H7 (cell line): Measurements from ENCODE around the gene PLA2G2C. TPM values are rescaled to one million over a fixed set of nuclear protein-coding genes. Genes with fewer than 3 reads are reported as not detected.
"Not testable (repeated sequence)": the region's sequence is repeated elsewhere in the genome, so short reads cannot be mapped to it uniquely, and the experiment has no call there.

Experiments used
- DNase-seq: peaks from one replicate; pipeline ENCODE4 v3.0.0; 2012
- H3K27me3 ChIP-seq: 2 replicates; pipeline ENCODE4 v1.6.0; 2011; ENCODE audit warnings: mild to moderate bottlenecking, low read length; ENCODE audit not compliant: control insufficient read depth, insufficient read depth
- H3K36me3 ChIP-seq: replicated peaks from 2 replicates; pipeline ENCODE4 v1.5.1; 2011; ENCODE audit warnings: low read length; ENCODE audit not compliant: control insufficient read depth, insufficient read depth
- H3K4me3 ChIP-seq: 2 replicates; pipeline ENCODE4 v1.5.1; 2011; ENCODE audit warnings: low read depth, mild to moderate bottlenecking, control low read depth, low read length, moderate library complexity; ENCODE audit not compliant: insufficient read depth
- total RNA-seq: library from RNA; depleted of rRNA; stranded (reverse); fragments of >200 nt; shearing (Covaris generic); gene quantifications from 2 replicates; pipeline ENCODE4 v1.2.3, GENCODE V29; 2014

Gene PLA2G2C
- total RNA-seq, 1 experiment from 2014 or later = not detected

DNA sequence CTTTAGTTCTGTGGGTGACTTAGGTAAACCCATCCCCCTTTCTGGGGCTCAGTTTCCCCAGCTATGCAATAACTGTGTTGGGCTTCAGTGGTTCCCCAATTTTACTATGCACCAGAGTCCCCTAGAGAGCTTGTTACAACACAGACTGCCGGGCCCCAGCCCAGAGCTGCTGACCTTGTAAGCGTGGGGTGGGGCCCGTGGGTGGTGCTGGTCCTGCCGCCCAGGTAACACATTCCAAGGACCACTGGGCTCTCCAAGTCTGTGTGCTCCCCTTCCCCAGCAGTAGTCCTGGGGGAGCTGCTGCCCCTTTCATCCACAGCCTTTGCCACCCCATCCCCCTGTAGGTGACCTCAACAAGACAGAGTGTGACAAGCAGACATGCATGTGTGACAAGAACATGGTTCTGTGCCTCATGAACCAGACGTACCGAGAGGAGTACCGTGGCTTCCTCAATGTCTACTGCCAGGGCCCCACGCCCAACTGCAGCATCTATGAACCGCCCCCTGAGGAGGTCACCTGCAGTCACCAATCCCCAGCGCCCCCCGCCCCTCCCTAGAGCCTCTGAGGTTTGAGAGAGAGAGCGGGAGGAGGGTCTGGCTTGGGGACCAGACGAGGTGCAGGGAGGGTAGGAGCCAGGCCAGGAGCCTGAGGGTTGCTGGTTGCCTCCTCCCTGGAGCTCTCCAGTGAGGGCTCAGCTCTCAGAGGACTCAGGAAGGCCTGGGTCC is 38.3 kb downstream of the PLA2G2C start:
- no peaks in the 10 kb centered on the region for H3K36me3 ChIP-seq
- H3K4me3 ChIP-seq = no peak overlapping the region
- no peaks in the 10 kb centered on the region for H3K27me3 ChIP-seq
- DNase-seq = peak; percentile 43

DNA sequence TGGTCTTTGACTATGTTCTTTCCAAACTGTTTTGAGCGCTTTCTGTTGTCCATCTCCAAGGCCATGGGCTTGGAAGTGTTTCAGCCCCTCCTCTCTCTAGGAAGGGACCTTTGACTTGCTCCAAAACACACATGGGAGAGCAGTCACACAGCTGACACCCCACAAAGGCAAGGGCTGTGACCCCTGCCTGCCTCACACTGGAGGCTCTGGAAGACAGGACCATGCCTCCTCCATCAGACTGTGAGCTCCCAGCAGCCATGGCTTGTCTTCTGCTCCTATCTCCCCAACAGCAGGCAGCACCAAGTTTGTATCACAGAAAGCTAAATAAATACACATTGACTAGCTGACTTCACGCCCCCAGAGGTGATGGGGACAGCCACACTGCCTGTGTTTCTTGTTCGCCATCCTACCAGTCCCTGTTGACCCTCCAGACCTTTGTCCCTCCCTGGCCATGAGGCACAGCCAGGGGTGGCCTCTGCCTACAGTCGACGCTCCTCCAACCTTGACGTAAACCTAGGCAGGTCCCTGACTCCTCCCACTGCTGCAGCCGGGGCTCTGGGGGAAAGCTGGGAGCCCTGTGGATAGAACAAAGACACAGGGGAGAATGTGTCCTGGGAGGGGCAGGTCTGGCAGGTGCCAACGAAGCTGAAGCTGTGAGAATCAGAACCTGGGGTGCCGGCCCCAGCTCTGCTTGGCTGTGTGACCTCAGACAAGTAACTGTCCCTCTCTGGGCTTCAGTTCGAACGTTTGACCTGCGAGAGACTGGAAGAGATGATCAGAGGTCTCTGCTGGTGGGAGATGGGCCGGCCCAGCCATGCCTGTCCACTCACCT is 42.4 kb downstream of the PLA2G2C start:
- DNase-seq = peak; percentile 30
- no peaks in the 10 kb centered on the region for H3K27me3 ChIP-seq
- no peak overlapping the region for H3K4me3 ChIP-seq
- H3K36me3 ChIP-seq = no peaks in the 10 kb centered on the region

DNA sequence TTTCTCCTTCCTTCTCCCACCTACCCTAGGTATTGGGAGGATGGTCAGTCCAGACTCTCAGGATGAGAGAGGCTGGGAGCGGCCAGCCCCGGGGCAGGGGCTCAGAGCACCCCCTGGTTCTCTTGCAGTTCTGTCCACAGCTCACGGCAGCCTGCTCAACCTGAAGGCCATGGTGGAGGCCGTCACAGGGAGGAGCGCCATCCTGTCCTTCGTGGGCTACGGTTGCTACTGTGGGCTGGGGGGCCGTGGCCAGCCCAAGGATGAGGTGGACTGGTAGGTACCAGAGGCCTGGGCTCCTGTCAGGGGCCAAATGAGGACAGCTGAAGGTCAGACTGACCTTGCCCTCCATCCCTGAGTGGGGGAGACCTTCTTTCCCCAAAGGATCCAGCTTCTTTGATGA is 43.0 kb downstream of the PLA2G2C start:
- Histone ChIP-seq H3K27me3 (no peaks in the 10 kb centered on the region), H3K4me3 (no peak overlapping the region), H3K36me3 (no peaks in the 10 kb centered on the region)
- no peak for DNase-seq

DNA sequence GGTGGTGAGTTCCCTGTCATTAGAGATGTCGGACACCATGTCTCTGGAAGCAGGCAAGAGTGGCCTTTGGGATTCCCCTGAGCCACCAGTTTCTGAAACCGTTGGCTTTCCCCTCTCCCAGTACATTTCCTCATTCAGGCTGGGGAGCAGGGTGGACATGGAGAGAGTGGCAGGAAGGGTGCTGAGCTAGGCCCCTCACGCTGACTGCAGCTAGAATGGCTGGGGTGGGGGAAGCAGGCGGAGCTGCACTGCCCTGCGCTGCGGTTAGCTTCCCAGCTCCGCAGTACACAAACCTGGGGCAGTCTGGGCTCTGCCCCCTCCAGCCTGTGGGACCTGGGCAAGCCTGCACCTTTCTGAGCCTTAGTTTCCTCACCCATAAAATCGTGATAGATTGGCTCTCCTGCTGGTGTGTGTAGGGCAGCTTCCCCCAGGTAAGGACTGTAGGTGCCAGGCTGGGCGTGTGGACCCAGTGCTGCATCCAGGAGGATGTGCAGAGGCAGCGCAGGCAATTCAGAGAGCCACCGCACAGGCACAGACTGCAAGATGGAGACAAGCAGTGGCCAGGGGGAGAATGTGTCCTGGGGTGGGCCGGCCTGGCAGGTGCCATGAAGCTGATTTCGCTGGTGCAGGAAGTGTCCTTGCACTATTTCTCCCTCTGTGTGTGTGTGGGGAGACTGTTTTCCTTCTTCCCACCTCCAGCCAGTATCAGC is 44.2 kb downstream of the PLA2G2C start:
- DNase-seq = peak; percentile 39
- Histone ChIP-seq H3K36me3 (no peaks in the 10 kb centered on the region), H3K27me3 (no peaks in the 10 kb centered on the region), H3K4me3 (no peak overlapping the region)

DNA sequence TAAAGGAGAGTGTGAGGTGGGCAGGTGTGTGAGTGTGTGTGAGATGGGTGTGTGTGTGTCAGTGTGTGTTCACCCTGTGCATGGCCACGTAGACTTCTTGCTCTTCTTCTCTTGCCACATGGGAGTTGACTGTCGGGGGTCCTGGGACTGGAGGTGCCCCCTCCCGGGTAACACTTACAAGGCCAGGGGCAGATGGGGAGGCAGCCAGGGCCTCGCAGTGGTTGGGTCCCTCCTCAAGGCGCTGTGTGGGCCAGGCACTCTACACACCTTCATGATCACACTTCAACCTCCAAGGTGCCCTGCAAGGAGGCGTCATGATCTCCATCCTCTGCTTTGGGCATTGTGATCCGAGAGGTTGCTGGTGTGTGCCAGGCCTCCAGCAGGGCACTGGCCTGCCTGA is 44.9 kb downstream of the PLA2G2C start:
- DNase-seq = no peak
- H3K4me3 ChIP-seq = no peak overlapping the region
- H3K27me3 ChIP-seq = no peaks in the 10 kb centered on the region
- H3K36me3 ChIP-seq = no peaks in the 10 kb centered on the region

DNA sequence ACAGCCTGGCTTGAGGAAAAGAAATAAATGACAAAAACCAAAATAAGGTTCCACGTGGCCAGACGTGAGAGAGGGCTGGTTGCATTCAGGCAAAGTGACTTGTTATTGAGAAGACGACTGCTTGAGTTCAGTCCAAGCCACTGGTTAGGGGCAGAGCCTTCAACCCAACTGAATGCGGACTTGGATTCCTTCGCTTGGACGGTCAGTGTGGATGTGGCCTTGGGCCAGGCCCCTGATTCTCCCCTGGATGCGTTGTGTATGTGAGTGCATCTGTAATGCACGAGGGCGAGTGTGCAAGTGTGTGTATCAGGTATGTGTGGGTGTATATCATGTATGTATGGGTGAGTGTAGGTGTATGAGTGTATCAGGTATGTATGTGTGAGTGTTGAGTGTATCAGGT is 45.3 kb downstream of the PLA2G2C start:
- Histone ChIP-seq H3K36me3 (no peaks in the 10 kb centered on the region), H3K4me3 (no peak overlapping the region), H3K27me3 (no peaks in the 10 kb centered on the region)
- DNase-seq = no peak

DNA sequence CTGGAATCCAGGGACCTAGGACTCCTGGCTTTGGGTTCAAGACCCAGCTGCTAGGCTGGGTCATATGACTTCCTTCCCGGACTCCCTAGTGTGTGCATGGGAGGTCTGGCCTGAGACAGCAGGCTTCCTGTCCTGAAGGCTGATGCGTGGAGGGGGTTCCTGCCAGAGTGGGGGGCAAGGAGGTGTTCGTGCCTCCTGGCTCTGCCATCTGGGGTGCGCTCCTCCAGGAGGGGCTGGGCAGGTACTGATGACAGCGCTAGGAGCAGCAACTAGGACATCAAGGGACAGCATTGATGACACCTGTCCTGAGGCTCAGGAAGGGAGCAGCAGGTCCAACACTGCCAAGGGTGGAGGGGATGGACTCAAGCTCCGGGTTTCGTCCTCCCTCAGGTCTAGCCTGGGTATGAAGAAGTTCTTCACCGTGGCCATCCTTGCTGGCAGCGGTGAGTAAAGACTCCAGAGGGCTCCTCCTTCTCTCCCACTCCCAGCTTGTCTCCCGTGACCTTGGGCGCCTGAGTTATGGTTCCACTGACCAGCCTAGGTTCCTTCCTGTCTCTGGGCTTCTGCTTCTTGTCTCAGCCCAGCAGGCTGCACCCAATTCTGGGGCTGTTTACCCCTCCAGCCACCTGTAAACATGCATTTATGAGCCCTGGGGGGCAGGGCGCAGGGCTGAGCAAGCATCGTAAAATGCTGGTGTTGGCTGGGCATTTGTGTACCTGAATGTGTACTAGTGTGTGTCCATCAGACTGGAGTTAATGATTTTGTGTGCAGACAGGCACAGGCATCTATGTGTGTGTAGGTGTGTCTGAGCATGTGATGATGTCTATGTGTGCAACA is 46.3 kb downstream of the PLA2G2C start:
- Histone ChIP-seq H3K36me3 (no peaks in the 10 kb centered on the region), H3K27me3 (no peaks in the 10 kb centered on the region), H3K4me3 (no peak overlapping the region)
- no peak for DNase-seq

DNA sequence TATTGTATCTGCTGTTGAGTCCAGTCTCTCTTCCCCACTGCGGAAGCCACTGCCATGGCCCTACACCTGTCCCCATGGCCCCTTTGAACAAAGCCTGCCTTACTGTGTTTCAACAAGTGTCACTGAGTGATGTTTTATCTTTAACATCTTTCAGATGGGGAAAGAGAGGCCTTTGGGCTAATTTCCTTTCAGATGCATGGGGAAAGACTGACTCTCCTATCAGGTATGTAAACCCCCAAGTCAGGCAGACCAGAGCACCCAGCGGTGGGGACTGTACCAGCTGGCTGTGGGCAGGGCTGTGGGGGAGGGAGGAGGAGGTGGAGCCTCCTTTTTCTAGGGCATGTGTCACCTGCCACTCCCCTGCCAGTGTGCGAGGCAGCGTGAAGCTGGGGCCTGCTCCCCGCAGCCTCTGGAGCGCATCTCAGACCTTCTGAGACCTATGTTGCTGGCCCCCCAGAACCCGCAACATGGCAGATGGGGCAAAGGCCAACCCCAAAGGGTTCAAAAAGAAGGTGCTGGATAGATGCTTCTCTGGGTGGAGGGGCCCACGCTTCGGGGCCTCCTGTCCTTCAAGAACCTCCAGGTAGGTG is 47.3 kb downstream of the PLA2G2C start, which contains the start of gene PLA2G2F:
Gene PLA2G2F, plus strand, starts transcription at position 363 of the 590 bp plus-strand sequence. Its CDS starts 105 bp downstream, at position 468.
- DNase-seq = no peak
- Histone ChIP-seq H3K4me3 (no peak within 1 kb of the TSS), H3K36me3 (no peaks in the 10 kb centered on the region), H3K27me3 (no peaks in the 10 kb centered on the region)

DNA sequence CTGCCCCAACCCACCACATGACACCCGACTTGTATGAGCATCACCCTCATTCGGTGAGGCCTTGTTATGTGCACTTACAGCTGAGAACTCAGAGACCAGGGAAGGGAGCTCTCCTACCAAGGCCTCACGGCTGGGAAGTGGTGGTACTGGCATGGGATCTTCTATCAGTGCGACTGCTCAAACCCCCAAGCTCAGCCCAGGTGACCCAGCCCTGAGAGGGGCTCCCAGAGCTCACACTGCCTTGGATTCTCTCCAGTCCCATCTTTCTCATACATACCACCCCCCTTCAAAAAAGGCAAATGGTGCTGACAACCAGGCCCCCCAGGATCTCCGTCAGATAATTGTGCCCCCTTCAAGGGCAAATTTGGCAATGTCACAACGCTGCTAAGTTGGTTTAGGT is 48.0 kb downstream of the PLA2G2C start:
- Histone ChIP-seq H3K4me3 (no peak overlapping the region), H3K27me3 (no peaks in the 10 kb centered on the region), H3K36me3 (no peaks in the 10 kb centered on the region)
- no peak for DNase-seq

DNA sequence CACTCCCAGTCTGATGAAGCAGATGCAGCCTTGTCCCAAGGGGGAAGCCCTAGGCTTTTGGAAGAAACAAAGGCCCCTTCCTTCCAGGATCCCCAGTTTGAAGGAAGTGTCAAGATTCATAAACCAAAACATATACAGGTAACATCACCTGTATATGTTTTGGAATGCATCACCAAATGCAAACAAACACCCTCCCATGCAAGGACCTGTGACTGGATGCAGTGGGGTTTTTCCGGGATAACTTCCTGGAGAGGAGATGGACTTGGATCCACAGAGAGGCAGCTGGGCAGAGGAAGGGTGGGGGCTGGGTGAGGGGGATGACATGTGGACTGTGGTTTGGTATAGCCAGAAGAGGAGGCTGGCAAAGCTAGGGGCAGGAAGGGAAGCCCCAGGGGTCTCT is 48.7 kb downstream of the PLA2G2C start:
- no peak overlapping the region for H3K4me3 ChIP-seq
- no peak for DNase-seq
- no peaks in the 10 kb centered on the region for H3K36me3 ChIP-seq
- H3K27me3 ChIP-seq = no peaks in the 10 kb centered on the region

DNA sequence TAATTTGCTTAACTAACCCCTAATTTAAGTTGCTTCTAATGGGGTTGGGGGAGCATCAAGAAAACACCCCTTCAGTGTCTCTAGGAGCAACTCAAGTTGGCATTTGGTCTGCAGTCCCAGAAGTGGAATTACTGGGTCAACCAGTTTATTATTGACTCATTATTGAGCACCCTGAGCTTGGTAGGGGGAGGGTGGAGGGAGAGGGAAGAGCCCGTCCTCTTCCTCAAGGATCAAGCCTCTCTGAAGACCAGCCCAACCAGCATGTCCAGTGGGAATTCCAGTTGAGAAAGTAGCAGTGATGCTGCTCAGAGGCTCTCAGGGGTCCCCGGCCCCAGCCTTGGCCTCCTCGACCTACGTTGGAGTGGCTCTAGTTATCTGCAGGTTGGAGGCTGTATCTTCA is 49.3 kb downstream of the PLA2G2C start:
- DNase-seq = no peak
- H3K4me3 ChIP-seq = no peak overlapping the region
- no peaks in the 10 kb centered on the region for H3K27me3 ChIP-seq
- H3K36me3 ChIP-seq = no peaks in the 10 kb centered on the region

DNA sequence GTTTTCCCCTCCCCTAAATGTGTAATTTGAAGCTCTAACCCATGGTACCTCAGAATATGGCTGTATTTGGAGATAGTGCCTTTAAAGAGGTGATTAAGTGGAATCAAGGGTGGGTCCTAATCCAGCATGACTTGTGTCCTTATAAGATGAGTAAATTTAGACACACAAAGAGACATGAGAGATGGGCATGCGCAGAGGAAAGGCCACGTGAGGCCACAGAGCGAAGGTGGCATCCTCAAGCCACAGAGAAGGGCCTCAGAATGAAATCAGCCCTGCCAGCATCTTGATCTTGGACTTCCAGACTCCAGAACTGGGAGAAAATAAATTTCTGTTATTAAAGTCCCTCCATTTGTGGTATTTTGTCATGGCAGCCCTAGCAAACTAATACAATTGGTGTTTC is 50.1 kb downstream of the PLA2G2C start:
- no peaks in the 10 kb centered on the region for H3K27me3 ChIP-seq
- no peak for DNase-seq
- H3K36me3 ChIP-seq = no peaks in the 10 kb centered on the region

DNA sequence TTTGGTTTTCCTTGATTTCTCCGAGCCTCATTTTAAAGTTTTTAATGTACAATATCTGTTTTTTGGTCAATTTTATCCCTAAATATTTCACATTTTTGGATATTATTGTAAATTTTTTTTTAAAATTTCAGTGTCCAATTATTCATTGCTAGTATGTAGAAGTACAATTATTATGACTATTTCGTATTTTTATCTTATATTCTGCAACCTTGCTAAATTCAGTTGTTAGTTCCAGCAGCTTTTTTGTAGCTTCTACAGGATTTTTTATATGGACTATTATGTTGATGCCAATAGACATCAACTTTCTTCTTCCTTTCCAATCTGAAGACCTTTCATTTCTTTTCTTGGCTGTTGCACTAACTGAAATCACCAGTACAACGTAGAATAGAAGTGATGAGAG is 51.3 kb downstream of the PLA2G2C start:
- Histone ChIP-seq H3K36me3 (no peaks in the 10 kb centered on the region), H3K27me3 (no peaks in the 10 kb centered on the region), H3K4me3 (no peak overlapping the region)
- DNase-seq = no peak

More for the DNA sequence above, 50.1 kb downstream of the PLA2G2C start:
- H3K4me3 ChIP-seq = no peak overlapping the region

DNA sequence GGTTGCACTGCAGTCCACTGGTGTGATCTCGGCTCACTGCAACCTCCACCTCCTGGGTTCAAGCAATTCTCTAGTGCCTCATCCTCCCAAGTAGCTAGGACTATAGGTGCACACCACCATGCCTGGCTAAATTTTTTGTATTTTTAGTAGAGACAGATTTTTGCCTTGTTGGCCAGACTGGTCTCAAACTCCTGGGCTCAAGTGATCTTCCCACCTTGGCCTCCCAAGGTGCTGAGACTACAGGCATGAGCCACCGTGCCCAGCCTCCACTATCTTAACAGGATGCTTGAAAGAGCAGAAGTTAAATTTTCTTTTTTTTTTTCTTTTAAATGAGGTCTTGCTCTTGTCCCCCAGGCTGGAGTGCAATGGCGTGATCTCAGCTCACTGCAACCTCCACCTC is 55.8 kb downstream of the PLA2G2C start:
- not testable (repeated sequence) for DNase-seq, H3K27me3 ChIP-seq, H3K36me3 ChIP-seq, H3K4me3 ChIP-seq
